ENCODE data around the gene YARS1. TPM values are rescaled to one million over a fixed set of nuclear protein-coding genes. Genes with fewer than 3 reads are reported as not detected.

YARS1 gene
- 185 and 194 TPM in 2 replicates for total RNA-seq (2021)
- long read RNA-seq, transcript YARS-201 (13 exons, 3,238 nt), result major isoform, 1,027 of 1,184 reads
- long read RNA-seq, partial matches to known transcripts, result 46 of 1,184 reads
- long read RNA-seq, other reads (novel, unspliced or antisense), result 104 of 1,184 reads

- H3K79me2 ChIP-seq (ENCODE audit: insufficient read depth, low read length), result peaks cover 41% of the 10 kb centered on the region; the same call in 1 of the 2 replicates
These were observed at the start of gene YARS1, which contains the start of gene S100PBP for GRCh38 chr1:32817159-32817814. YARS1 (minus strand) TSS chr1:32817358; CDS start chr1:32817244, 114 bp downstream. S100PBP (plus strand) TSS chr1:32817653; CDS start chr1:32826100, 8,447 bp downstream.

More at GRCh38 chr1:32817159-32817814, at the start of gene YARS1, which contains the start of gene S100PBP:
- H2AFZ ChIP-seq (ENCODE audit: low read length), result no peak within 1 kb of the TSS
- no peaks in the 10 kb centered on the region for H4K20me1 ChIP-seq (ENCODE audit: control insufficient read depth, insufficient read depth, insufficient read length)
- H3K4me1 ChIP-seq (ENCODE audit: insufficient read depth, low read length), result 0 out of 2 replicates have a peak, but pooled peaks cover 2% of the 10 kb centered on the region
- DNase-seq, result peak; percentile 99
- H3K4me3 Mint-ChIP-seq, result peak within 1 kb of the TSS; percentile 87 to 94
- H3K56ac ChIP-seq (ENCODE audit: insufficient read length, low read depth, low read length), result no peak within 1 kb of the TSS
- no peak within 1 kb of the TSS for H4K5ac ChIP-seq (ENCODE audit: insufficient read length, low read depth, low read length)
- H3K4me2 ChIP-seq (ENCODE audit: insufficient read depth, insufficient read length, low read length), result peak within 1 kb of the TSS; percentile 92
- peaks cover 33 to 50% of the 10 kb centered on the region in 2 experiments for H3K4me1 Mint-ChIP-seq
- peaks cover 8% of the 10 kb centered on the region for H3K23me2 ChIP-seq (ENCODE audit: insufficient read length, low read depth, low read length, poor library complexity, severe bottlenecking)
- H2BK12ac ChIP-seq (ENCODE audit: insufficient read length, low read depth, low read length), result no peak within 1 kb of the TSS
- H3K9me3 ChIP-seq (ENCODE audit: control insufficient read depth, low read depth, low read length), result no peaks in the 10 kb centered on the region
- peak within 1 kb of the TSS; percentile 6; the same call in 1 of the 2 replicates for H3K4ac ChIP-seq (ENCODE audit: low read depth, low read length)
- H3K23ac ChIP-seq (ENCODE audit: insufficient read length, low read depth, low read length), result no peak within 1 kb of the TSS
- H2BK5ac ChIP-seq (ENCODE audit: insufficient read length, low read length), result no peak within 1 kb of the TSS
- H4K91ac ChIP-seq (ENCODE audit: insufficient read length, low read depth, low read length), result peak within 1 kb of the TSS; percentile 10
- no peak within 1 kb of the TSS for H4K8ac ChIP-seq (replicated peaks; ENCODE audit: insufficient read length, low read depth, low read length)
- H3K27ac ChIP-seq (ENCODE audit: insufficient read length, low read depth, low read length), result peak within 1 kb of the TSS; percentile 48
- peaks cover 0 to 2% of the 10 kb centered on the region in 2 experiments; a peak in 1 of 5 replicates for H3K9me3 Mint-ChIP-seq
- H2BK15ac ChIP-seq (ENCODE audit: low read depth, low read length), result no peak within 1 kb of the TSS
- no CpG with 5 or more reads among the region's 55 CpGs for WGBS (ENCODE audit: extremely low coverage, insufficient read length, low lambda C conversion rate)
- peaks cover 24 to 33% (median 32%) of the 10 kb centered on the region in 3 experiments; a peak in 6 of 7 replicates for H3K36me3 Mint-ChIP-seq (ENCODE audit: insufficient read depth in 1 of 3, low read depth in 3 of 3)
- peak within 1 kb of the TSS; percentile 41 for H2BK120ac ChIP-seq (ENCODE audit: low read depth, low read length, poor library complexity, severe bottlenecking)
- peak within 1 kb of the TSS; percentile 96 for H3K9ac ChIP-seq (ENCODE audit: extremely low read depth, insufficient read length, low read length)
- peak within 1 kb of the TSS; percentile 90 for H3K18ac ChIP-seq (ENCODE audit: insufficient read length, low read depth, low read length)
- H3K79me1 ChIP-seq (ENCODE audit: insufficient read depth, low read depth, low read length, poor library complexity, severe bottlenecking), result peaks cover 2% of the 10 kb centered on the region
- no peaks in the 10 kb centered on the region for H3K27me3 ChIP-seq (ENCODE audit: insufficient read depth, low read length)
- no peaks in the 10 kb centered on the region for H3K27me3 Mint-ChIP-seq (ENCODE audit: low read depth)
- no peak within 1 kb of the TSS for H3T11ph ChIP-seq (ENCODE audit: low read length)
- H2BK20ac ChIP-seq (ENCODE audit: low read depth, low read length, poor library complexity, severe bottlenecking), result no peak within 1 kb of the TSS
- H2AK5ac ChIP-seq (ENCODE audit: insufficient read length, low read length), result no peak within 1 kb of the TSS
- no peak for TF ChIP-seq CTCF (conservative IDR thresholded peaks at IDR 0.05)
- peak within 1 kb of the TSS; percentile 93 for H3K14ac ChIP-seq (ENCODE audit: insufficient read depth, low read length)
- peak within 1 kb of the TSS; percentile 97 to 99 (median 98) for H3K27ac Mint-ChIP-seq
